Ovary (tissue), 3 donors: Measurements from ENCODE around the gene BAG5.

Experiments
- POLR2A ChIP-seq: fragments of 450-650 bp; IDR thresholded peaks from one replicate; pipeline ENCODE4 v1.6.1; 2017; ENCODE audit warnings: antibody characterized with exemption, mild to moderate bottlenecking, moderate library complexity
- TF ChIP-seq, protein P1 (sequence below), 3 donors: fragments of 450-650 bp in 2 of 3; fragments of 200-600 bp in 1 of 3; IDR thresholded peaks; one replicate each; pipeline versions ENCODE4 v1.5.1 to v1.8.0; 2016 to 2022; ENCODE audit warnings: antibody characterized with exemption in 3 of 3, mild to moderate bottlenecking in 1 of 3
- donor health status: DM: no; HTN: no; CAD: no.

DNA sequence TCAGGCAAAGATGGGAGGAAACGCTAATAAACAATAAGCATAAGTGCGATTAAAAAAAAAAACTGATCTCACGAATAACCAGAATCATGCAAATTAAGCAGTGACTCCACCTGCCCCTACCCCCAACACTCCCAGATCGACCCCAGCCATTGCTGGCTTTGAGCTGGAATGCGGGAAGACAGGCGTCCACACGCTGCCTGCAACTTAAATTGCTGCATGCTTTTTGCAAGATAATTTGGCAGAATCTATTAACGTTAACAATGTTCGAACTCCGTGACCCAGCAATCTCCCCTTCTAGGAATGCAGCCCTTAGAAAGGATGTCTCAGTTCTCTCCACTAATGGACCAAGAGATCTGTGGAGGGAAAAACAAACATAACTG lies 38.9 kb downstream of the BAG5 start:
- TF ChIP-seq, protein P1, sequence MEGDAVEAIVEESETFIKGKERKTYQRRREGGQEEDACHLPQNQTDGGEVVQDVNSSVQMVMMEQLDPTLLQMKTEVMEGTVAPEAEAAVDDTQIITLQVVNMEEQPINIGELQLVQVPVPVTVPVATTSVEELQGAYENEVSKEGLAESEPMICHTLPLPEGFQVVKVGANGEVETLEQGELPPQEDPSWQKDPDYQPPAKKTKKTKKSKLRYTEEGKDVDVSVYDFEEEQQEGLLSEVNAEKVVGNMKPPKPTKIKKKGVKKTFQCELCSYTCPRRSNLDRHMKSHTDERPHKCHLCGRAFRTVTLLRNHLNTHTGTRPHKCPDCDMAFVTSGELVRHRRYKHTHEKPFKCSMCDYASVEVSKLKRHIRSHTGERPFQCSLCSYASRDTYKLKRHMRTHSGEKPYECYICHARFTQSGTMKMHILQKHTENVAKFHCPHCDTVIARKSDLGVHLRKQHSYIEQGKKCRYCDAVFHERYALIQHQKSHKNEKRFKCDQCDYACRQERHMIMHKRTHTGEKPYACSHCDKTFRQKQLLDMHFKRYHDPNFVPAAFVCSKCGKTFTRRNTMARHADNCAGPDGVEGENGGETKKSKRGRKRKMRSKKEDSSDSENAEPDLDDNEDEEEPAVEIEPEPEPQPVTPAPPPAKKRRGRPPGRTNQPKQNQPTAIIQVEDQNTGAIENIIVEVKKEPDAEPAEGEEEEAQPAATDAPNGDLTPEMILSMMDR (IDR thresholded peaks at IDR 0.05), result no peak
- TF ChIP-seq POLR2A, result no peak
